WERI-Rb-1 (cell line): ENCODE data around the gene ETS2.

Experiments used
- DNase-seq: peaks from one replicate; pipeline ENCODE4 v3.0.0-alpha.2; 2020
- H3K27ac ChIP-seq: fragments of 250-450 bp; sonication (Bioruptor Pico); 2 replicates; pipeline ENCODE4 v1.5.1; 2020; ENCODE audit warnings: mild to moderate bottlenecking, moderate library complexity
- H3K27me3 ChIP-seq: fragments of 250-450 bp; sonication (Bioruptor Pico); 2 replicates; pipeline ENCODE4 v1.5.1; 2021; ENCODE audit warnings: mild to moderate bottlenecking, low read depth, moderate library complexity; ENCODE audit not compliant: insufficient read depth, severe bottlenecking
- H3K36me3 ChIP-seq: fragments of 250-450 bp; sonication (Bioruptor Pico); 2 replicates; pipeline ENCODE4 v1.5.1; 2020; ENCODE audit warnings: mild to moderate bottlenecking, moderate library complexity
- H3K4me3 ChIP-seq: 2 replicates; pipeline ENCODE4 v1.5.1; 2011; ENCODE audit warnings: low read depth, mild to moderate bottlenecking, control low read depth, low read length
- H3K9me3 ChIP-seq: fragments of 250-450 bp; sonication (Bioruptor Pico); 2 replicates; pipeline ENCODE4 v1.5.1; 2021; ENCODE audit warnings: mild to moderate bottlenecking, moderate library complexity; ENCODE audit not compliant: severe bottlenecking
- TF ChIP-seq, protein P1 (sequence below): IDR thresholded peaks from 2 replicates; pipeline ENCODE4 v1.5.1; 2011; ENCODE audit warnings: low read depth, mild to moderate bottlenecking, control low read depth, inconsistent platforms, low read length

The ETS2 gene

DNA sequence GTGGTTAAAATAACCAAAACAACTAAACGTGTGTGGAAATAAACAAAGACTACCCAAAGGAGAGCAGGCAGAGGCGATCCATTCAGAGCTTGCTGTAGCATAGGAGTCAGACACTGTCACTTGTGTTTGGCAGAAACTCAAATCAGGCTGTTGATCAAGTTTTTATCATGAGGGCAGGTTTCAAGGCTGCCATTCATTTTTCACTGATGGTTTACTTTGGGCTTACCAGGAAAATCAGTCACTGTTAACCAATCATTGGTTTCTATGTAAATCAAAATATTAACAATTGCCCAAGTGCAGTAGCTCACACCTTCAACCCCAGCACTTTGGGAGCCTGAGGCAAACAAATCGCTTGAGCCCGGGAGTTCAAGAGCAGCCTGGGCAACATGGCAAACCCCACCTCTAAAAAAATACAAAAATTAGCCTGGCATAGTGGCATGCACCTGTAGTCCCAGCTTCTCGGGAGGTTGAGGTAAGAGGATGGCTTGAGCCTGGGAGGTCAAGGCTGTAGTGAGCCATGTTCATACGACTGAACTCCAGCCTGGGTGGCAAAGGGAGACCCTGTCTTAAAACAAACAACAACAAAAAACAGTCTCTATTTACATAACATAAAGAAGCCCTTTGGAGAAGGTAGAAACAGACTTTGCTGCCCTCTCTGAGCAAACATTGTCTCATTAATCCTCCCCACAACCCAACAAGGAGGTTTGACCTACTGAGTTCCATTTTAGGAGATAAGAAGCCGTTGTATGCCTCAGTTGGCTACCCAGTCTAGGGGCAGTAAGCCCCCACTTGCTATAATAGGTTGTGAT, 21.1 kb upstream of the ETS2 start:
- DNase-seq, result no peak
- no peaks in the 10 kb centered on the region for H3K36me3 ChIP-seq
- H3K4me3 ChIP-seq, result no peak overlapping the region
- peaks cover 8% of the 10 kb centered on the region for H3K9me3 ChIP-seq
- H3K27ac ChIP-seq, result no peak overlapping the region
- TF ChIP-seq, protein P1, sequence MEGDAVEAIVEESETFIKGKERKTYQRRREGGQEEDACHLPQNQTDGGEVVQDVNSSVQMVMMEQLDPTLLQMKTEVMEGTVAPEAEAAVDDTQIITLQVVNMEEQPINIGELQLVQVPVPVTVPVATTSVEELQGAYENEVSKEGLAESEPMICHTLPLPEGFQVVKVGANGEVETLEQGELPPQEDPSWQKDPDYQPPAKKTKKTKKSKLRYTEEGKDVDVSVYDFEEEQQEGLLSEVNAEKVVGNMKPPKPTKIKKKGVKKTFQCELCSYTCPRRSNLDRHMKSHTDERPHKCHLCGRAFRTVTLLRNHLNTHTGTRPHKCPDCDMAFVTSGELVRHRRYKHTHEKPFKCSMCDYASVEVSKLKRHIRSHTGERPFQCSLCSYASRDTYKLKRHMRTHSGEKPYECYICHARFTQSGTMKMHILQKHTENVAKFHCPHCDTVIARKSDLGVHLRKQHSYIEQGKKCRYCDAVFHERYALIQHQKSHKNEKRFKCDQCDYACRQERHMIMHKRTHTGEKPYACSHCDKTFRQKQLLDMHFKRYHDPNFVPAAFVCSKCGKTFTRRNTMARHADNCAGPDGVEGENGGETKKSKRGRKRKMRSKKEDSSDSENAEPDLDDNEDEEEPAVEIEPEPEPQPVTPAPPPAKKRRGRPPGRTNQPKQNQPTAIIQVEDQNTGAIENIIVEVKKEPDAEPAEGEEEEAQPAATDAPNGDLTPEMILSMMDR, result no peak
- H3K27me3 ChIP-seq, result no peaks in the 10 kb centered on the region

DNA sequence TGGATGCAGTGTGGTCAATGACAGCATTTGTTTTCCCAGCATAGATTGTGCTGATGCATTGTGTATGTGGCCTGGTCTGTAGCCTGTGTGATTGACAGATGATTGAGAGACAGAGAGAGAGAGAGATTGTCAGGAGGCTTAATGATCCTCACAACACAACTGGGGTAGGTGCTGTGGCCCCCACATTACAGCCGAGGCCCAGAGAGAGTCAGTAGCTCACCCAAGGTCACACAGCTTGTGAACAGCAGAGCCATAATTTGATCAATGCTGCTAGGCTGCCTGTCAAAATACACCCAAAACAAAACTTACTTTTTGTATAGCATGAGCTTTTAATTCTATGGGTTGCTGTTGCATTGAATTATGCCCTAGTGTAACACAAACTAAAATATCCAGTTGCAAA, 20.2 kb upstream of the ETS2 start:
- peaks cover 8% of the 10 kb centered on the region for H3K9me3 ChIP-seq
- H3K4me3 ChIP-seq, result no peak overlapping the region
- TF ChIP-seq, protein P1, result no peak
- no peaks in the 10 kb centered on the region for H3K36me3 ChIP-seq
- DNase-seq, result no peak
- no peak overlapping the region for H3K27ac ChIP-seq
- H3K27me3 ChIP-seq, result no peaks in the 10 kb centered on the region

DNA sequence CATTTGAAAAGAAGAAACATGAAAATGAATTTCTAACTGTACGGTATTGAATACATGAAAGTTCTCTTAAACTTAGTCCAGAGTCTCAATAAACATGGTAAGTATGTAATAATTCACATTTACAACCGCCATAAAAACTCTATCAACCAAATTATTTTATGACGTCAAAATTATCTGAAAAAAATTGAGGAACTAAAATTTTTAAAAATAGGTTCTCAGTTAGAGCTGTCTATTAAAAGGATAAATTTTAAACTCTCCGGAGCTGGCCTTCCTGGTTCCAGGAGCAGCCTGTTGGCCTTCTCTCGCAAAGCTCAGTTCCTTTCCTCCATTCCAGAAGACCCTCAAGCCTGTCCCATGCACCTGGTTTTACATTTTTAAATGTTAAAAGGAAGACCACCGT, 18.7 kb upstream of the ETS2 start:
- no peak overlapping the region for H3K4me3 ChIP-seq
- TF ChIP-seq, protein P1, result no peak
- H3K36me3 ChIP-seq, result no peaks in the 10 kb centered on the region
- no peak overlapping the region for H3K27ac ChIP-seq
- peaks cover 7% of the 10 kb centered on the region for H3K9me3 ChIP-seq
- no peak for DNase-seq
- H3K27me3 ChIP-seq, result no peaks in the 10 kb centered on the region

DNA sequence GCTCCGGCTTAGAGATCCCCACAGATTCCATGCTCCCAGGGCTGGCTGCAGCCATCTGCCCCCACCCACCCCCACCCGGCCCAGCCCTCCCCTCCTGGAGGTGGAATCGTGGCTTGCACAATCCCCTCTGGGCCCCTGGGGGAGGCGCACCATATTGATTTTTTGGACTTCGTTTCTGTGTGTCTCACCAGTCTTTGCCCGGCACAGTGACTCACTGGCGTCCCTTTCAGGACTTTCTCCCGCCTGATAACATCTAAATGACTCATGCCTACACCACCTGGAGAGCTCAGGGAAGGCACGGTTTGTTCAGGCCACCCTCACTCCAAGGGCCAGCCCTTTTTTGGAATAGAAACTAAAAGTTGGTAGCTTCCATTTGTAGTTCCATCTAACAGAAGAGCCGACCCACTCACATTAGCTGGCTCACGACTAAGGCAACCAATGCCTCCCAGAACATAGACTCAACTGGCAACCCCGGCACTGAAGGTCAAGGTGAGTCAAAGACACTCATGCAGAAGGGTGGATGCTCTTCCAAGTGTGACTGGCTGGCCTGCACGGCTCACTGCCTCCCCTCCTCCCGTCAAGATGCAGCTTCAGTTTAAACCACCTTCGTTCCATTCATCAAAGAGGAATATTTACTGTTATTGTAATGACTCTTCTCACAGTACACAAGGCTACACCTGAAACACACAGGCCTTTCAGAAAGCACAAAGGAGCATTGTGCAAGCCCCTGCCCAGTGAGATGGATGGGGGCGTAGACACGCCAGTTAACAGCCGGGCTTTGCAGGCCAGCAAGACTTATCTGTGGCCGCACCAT, 18.1 kb upstream of the ETS2 start:
- TF ChIP-seq, protein P1, result no peak
- peaks cover 4% of the 10 kb centered on the region for H3K9me3 ChIP-seq
- peak; percentile 68 for DNase-seq
- no peak overlapping the region for H3K4me3 ChIP-seq
- H3K27ac ChIP-seq, result 0 out of 2 replicates have a peak overlapping the region, but pooled peaks have one; percentile 8
- H3K27me3 ChIP-seq, result no peaks in the 10 kb centered on the region
- H3K36me3 ChIP-seq, result no peaks in the 10 kb centered on the region

DNA sequence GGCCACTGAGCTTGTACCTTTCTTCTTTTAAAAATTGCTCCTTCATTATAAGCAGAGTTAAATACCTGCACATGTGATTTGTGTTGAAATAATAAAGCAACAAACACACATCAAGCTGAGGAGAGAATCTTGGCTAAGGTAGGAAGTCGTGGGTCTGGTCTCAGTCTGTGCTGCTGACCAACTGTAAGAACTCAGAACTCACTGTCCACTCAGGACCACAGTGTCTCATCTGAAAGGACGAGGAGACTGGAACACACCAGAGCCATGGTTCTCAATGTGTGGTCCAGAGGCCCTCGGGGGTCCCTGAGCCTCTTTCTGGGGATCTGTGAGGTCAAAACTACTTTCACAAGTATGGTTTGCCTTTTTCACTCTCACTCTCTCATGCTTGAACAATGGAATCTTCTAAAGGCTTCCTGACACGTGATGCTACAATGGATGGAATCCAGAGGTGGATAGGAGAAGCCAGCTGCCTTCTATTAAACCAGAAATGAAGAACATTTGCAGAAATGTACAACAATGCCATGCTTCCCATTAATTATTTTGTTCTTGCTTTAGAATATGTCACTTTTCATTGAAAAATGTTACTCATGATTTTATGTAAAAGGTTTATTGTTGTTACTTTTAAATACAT, 17.3 kb upstream of the ETS2 start:
- TF ChIP-seq, protein P1, result no peak
- H3K27ac ChIP-seq, result no peak overlapping the region
- no peak for DNase-seq
- H3K4me3 ChIP-seq, result no peak overlapping the region
- no peaks in the 10 kb centered on the region for H3K9me3 ChIP-seq
- H3K36me3 ChIP-seq, result no peaks in the 10 kb centered on the region
- H3K27me3 ChIP-seq, result no peaks in the 10 kb centered on the region
